Measurements from ENCODE around the gene ARHGAP28.
"Not testable (repeated sequence)": the region's sequence is repeated elsewhere in the genome, so short reads cannot be mapped to it uniquely, and the experiment has no call there.

Gene ARHGAP28

DNA sequence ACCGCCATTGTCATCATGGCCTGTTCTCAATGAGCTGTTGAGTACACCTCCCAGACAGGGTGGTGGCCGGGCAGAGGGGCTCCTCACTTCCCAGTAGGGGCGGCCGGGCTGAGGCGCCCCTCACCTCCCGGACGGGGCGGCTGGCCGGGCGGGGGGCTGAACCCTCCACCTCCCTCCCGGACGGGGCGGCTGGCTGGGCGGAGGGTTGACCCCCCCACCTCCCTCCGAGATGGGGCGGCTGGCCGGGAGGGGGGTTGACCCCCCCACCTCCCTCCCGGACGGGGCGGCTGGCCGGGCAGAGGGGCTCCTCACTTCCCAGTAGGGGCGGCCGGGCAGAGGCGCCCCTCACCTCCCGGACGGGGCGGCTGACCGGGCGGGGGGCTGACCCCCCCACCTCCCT lies 97.6 kb downstream of the ARHGAP28 start:
- not testable (repeated sequence) for DNase-seq

DNA sequence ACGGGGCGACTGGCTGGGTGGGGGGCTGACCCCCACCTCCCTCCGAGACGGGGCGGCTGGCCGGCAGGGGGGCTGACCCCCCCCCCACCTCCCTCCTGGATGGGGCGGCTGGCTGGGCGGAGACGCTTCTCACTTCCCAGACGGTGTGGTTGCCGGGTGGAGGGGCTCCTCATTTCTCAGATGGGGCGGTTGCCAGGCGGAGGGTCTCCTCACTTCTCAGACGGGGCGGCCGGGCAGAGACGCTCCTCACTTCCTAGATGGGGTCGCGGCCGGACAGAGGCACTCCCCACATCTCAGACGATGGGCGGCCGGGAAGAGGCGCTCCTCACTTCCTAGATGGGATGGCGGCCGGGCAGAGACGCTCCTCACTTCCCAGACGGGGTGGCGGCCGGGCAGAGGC lies 98.0 kb downstream of the ARHGAP28 start:
- not testable (repeated sequence) for DNase-seq

DNA sequence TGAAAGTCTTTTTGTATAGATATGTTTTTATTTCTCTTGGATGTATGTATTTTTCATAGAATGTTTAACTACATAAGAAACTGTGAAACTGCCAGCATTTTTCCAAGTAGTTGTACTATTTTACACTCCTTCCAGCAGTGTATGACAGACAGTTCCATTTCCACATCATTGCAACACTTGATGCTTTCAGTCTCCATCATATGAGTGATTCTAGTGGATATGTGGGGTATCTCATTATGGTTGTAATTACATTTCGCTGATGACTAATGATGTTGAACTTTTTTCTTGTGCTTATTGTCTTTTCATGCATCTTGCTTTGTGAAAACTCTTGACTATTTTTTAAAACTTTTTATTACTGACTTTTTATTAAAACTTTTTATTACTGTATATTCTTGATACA lies 101.4 kb downstream of the ARHGAP28 start:
- no peak for DNase-seq

DNA sequence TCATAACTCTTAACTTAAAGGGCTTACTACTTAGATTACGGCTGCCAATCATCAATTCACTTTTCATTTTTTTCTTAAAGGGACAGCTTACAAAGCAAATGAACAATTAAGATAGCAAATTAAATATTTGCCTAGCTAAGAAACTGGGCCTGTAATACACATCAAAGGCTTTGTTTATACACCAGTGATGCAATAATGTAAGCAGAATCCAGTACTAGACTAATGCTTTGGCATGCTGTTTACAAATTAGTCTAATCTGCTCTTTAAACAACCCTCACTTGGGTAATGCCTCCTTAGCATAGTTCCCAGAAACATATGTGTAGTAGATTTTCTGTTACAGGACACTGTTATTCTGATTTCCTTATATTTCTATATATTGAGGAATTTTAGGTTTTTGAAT lies 105.8 kb downstream of the ARHGAP28 start:
- DNase-seq, result no peak

DNA sequence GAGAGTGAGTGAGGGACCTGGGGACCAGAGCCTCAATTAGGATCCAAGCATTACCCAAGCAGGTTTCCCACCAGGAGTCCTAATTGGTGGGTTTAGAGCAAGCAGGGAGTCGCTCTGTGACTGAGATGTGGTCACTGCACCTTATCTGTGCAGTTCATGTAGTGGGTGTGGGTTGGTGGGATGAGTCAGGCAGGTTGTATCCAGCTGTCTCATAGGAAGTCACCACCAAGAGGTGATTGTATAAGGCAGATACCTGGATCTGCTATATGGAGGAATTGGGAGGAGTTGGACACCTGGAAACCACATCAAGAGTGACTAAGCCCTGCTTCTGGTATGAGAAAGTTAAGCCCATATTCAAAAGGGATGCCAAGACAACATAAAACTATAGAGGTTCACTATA lies 106.8 kb downstream of the ARHGAP28 start:
- no peak for DNase-seq

DNA sequence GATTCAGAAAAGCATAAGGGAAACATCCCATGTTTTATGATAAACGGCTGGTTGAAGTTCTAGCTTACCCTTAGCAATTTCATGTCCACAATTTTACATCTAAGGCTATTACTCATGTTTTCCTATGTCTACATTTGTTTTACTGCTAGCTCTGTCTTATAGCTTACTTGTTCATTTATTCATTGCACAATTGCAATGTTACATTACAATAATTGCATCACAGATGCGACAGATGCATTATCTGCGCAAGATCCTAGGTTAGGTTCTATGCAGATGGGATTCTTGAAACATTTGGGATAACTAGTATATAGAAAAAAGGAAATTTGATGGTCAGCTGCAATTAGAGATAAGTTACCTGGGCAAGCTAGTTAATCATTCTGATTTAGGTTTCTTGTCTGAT lies 108.4 kb downstream of the ARHGAP28 start:
- DNase-seq, result no peak

DNA sequence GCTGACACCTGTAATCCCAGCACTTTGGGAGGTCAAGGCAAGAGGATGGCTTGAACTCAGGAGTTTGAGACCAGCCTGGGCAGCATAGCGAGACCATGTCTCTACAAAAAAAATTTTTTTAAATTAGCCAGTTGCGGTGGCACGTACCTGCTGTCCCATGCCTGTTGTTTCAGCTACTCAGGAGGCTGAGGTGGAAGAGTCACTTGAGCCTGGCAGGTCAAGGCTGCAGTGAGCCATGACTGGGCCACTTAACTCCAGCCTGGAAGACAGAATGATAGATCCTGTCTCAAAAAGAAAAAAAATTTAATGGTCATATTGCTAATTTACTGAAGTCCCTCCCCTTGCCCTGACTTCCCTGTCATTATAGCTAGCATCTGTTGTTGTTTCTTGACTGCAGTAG lies 112.6 kb downstream of the ARHGAP28 start:
- DNase-seq, result no peak

DNA sequence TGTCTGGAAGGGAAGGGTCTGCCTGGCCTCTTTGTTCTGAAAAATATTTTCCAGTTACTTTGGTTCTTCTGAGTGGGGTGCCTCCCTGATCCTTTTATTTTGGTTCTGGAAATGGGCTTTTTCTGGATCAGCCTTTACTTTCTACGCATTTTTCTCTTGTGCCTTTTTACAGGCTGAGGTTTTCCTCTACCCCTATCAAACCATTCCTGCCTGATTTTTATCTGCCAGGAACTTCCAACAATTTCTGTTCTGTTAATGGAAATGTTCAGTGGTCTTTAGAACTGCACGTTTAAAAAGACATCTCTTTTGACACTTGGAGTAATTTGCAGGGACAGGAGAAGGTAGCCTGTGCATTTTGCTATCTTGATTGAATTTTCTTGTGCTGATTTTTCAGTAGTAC lies 113.8 kb downstream of the ARHGAP28 start:
- DNase-seq, result no peak

DNA sequence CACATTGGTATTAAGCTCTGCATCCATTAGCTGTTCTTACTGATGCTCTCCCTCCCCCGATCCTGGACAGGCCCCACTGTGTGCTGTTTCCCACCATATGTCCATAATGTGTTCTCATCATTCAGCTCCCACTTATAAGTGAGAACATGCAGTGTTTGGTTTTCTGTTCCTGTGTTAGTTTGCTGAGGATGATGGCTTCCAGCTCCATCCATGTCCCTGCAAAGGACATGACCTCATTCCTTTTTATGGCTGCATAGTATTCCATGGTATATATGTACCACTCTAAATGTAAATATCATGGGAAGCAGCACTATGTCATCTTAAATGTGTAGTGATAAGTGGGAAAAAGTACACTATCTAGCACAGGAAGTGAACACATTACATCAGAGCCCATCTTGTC lies 116.0 kb downstream of the ARHGAP28 start:
- not testable (repeated sequence) for DNase-seq

DNA sequence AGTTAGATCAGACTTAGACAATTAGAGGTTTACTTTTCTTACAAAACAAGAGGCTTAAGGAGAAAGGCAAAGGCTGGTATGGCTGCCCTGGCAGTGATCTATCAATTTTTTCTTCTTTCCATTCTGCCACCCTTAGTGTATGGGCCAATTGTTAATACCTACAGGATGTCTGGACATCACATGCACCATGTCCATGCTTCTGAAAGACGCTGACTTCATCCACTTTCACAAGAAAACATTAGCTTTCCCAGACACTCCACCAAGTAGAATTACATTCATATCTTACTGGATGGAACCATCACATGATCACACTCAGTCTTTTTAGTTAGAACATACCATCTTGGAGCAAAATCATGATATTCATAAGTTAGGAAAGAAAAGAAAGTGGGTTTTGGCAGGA lies 120.9 kb downstream of the ARHGAP28 start:
- no peak for DNase-seq

DNA sequence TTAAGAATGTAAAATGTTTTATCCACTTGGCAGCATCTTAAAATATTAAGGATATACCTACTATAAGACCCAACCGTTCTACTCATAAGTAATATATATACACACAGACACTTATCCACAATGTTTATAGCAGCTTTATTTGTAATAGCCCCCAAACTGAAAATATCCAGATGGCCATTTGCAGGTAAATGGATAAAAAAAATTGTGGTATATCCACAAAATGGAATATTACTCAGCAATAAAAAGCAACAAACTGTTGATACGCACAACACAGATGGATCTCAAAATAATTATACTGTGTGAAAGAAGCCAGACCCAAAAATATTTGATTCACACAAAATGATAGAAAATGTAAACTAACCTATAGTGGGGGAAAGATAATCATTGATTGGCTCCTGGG lies 122.0 kb downstream of the ARHGAP28 start:
- no peak for DNase-seq

DNA sequence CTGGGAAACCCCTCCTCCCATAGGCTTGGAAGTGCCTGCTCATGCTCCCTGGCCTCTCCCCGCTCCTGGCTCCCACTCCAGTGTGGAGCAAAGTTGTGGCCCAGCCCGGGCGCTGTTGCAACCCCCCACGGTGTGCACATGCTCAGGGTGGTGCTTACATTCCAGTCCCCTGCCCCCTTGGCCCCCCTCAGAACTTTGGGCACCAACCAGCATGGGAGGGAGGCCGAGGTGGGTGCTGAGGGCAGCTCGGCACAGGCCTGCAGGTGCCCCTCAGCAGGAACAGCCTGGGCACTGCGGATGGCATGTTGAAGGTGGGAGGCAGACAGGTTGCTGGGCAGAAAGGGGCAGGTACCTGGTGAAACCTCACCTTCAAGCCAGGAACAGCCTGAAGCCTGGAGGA lies 125.3 kb downstream of the ARHGAP28 start:
- DNase-seq, result no peak

DNA sequence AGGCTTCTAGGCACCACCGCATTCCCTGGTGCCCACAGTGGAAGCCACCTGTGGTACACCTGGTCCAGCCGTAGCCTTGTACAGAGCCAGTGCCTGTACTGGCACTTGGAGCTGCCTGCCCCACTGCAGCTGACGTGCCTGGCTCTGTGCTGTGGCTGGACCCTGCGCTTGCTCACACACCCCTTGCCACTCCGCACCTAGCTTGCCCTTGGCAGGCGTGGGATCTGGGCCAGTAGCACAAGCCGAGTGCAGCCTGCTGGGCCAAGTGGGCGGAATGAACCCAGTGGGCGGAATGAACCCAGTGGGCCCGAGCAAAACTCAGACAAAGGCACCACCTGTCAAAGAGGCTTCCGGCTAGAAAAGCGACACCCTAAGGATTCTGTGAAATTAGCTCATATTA lies 126.3 kb downstream of the ARHGAP28 start:
- DNase-seq, result no peak

DNA sequence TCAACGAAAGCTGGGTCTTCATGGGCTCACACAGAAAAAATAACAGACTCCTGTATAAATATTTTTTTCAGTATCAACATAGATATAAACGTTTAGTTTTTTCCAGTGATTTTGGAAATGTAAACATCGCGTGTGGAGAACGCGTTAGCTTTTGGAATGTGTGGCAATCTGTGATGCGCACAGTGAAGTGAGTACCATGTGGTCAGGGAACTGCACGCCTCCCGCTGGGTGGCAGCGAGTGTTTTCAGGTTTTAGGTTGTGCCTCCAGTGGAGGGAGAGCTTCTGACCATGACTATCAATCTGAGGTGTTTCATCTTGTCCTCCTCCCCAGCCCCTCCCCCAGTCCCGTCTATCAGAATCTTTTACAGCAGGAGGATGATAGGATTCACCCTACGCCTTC lies 127.8 kb downstream of the ARHGAP28 start:
- DNase-seq, result no peak

DNA sequence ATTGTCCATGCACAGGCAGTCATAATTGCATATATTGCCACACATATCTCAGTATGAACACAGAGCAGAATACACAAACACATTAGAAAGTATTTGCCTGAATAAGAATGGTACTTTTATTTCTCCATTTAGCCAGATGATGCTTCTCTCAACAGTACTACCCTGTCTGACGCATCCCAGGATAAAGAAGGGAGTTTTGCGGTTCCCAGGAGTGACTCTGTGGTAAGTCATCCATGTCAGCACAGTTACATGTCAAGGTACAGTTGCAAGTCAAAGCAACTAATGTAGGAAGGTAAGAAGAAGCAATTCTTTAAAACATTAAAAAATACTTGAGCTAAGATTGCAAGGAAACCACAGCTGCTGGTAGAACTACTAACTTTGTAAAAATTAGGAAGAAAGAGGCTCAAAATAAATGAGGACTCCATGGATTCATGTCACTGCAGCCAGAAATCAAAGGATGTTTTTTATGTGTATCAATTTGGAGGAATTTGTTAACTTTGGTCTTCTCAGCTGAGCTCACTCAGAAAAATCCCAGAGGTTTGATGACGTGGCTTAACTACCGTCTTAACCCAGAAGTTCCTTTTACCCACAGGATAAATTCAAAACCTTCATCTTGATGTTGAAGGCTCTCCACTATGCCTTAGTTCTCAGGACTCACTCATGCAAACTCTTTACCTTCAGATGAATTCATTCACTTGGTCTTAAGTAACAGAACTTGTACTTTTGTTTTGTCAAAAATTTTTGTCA lies 130.3 kb downstream of the ARHGAP28 start:
- DNase-seq, result no peak

DNA sequence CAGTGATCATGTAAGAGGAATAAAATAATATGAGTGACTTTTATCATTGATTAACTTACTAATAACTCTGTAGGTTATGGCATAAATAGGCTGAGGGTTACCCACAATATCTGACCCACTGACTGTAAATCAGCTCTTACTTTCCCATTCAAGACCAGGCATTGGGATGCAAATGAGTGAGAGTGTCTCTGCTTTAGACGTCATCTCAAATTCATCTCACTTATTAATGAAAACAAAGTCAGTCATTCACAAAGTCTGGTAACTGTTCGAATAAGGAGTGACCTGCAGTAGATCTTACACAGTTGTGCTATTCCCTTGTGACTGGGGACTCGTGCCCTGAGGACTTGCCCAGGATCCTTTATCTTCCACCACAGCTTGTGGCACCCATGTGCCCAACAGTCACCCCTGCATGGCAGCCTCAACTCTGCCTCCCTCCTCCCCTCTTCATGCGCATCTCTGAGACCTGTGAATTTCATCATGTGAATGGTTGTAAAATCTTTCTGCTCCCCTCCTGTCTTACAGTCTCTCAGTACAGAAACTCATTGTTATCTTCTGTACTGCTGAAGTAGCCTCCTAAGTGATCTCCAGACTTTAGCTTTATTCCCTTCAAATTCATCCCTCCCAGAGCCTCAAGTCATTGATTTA lies 131.4 kb downstream of the ARHGAP28 start:
- DNase-seq, result no peak

DNA sequence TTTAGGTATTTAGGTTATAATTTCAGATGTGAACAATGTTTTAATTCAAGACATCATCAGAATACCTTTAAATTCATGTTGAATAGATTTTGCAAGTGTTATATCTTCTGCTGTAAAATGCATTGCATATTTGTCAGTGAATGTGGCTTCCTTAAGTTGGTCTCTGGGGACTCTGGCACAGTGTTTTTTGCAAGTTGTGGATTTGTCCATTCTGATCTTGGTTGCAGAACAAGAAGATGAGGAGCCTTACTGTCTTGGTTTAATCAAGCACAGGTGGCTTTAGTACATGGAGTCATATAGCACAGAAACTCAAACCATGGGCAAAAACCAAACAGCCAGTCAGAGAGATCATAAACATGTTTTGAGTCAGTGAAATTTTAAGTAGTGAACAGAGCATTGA lies 135.7 kb downstream of the ARHGAP28 start:
- no peak for DNase-seq

DNA sequence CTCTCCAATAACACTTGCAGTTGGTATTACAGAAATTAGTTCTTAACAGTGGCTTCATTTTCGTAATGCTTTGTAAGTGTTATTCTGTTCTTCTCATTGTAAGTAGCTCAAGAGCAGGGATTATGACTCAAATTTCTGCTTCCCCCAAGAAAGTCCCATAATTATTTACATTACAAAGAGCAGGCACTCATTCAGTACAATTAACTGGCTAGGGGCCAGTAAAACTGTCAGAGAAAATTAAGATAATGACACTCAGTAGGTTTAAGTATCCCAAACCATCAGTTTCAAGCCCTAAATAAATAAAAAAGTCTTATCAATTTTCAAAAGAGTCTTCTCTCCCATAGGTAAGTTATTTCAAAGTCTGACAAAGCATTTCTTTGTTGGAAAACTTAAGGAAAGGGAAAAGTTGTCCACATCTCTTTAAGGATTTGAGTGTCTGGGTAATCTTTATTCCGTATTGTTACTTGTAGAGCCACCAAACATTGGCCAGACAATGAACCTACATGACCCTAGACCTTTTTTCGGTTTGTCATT lies 137.1 kb downstream of the ARHGAP28 start:
- no peak for DNase-seq

DNA sequence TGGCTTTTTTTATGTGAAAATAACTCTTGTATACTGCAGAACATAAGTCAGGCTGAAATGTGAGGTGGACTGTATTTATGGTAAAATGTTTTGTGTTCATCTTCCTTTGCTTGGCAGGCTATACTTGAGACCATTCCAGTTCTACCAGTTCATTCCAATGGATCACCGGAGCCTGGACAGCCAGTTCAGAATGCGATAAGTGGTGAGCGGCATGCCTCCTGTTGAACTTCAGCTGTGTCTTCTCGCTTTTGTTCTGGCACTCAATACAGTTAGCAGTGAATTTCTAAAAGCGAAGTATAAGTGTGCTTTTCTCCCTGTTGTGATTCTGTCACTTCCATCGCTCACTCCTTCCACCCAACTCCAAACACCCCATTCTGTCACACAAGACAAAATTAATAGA lies 138.5 kb downstream of the ARHGAP28 start:
- DNase-seq, result no peak

DNA sequence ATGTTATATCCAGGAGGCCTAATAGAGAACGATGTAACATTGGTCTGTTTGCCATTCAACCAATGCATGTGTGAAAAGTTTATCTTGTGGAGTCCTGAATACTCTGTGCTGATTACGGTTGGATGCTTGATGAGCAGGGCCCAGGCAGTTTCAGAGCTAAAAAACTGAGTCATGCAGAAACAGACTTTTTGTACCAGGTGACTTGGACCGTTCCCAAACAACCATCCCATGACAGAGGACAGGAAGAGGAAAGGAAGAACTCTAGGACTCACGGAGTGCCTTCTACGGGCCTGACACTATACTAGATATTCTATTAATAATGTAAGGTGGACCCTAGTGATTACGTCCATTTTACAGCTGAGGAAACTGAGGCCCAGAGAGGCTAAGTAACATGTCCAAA lies 142.1 kb downstream of the ARHGAP28 start:
- no peak for DNase-seq

DNA sequence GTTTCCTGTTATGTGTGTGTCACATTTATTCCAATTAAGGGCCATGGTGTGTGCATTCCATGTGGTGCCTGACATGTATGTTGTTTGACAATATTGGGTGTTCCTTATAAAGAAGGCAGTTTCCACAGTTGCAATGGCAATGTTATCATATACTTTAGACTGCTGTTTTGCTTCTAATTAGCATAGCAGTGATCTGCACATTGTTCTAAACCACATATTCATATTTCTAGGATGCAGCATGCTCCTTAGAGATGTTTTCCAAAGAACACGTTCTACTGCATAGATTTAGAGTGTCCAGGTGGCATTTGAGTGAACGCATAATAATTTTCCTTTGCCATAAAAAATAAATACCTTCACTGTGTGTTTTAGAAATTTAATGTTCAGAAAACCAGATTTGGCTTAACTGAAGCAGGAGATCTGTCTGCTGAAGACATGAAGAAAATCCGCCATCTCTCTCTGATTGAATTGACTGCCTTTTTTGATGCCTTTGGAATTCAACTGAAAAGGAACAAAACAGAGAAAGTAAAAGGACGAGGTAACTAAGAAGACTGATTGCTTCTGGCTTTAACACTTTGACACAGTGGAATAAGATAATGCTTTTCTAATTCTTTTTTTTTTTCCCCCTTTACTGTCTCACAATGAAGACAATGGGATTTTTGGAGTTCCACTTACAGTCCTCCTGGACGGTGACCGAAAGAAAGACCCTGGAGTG lies 143.7 kb downstream of the ARHGAP28 start:
- no peak for DNase-seq

DNA sequence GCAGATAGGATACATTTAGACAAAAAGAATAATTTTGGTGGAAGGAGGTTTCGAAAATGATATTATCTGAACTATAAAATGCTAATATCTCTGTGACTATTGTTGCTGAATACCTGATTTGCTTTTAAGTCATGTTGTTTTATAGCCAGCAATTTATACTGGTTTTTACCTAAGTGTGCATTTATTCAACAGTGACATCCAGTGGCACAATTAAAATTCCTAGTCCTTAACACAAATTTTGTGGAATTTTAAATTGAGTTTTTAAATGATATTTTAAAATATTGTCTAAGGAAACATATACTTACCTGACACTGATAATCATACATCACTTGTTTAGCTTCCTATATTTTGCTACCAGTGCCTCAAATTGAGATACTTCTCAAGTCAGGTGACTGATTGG lies 144.8 kb downstream of the ARHGAP28 start:
- no peak for DNase-seq

DNA sequence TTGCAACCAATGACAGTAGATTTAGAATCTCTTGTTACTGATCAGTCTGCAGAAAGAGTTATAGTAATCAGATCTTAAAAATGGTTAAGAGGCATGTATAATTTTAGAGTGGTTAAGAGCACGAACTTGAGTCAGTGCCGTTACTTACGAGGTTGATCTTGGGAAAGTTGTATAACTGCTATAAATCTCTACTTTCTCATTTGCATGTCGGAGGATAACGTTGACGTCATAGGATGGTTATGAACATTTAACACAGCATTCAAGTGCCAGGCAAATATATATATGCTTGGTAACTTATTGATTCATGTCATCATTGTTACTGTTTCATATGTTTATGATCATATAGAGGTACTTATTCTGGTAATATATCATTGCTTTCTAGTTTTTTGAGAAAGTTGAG lies 146.2 kb downstream of the ARHGAP28 start:
- no peak for DNase-seq

DNA sequence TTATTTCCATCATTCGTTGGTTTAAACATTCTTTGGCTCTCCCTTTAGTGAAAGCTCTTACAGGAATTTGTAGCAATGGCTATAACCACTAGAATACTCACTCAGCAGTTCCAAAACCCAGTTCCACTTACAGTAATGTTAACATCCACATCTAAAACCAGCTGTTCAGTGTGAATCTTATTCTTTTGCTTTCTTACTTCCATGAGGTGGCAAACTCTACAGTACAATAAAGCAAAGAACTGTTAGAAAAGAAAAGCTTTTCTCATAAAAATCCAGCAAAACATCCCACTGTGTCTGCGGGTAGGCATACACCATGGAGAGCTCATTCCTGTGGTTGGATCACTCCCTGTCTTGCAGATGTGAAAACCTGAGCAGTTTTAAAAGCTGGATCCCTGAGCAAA lies 147.1 kb downstream of the ARHGAP28 start:
- DNase-seq, result no peak

Data from T-helper 1 cell (primary cell).